Uterus (tissue), 2 donors: ENCODE data around the gene ZNF22.

Source experiments
- CTCF ChIP-seq, 4 experiments: fragments of 200-600 bp in 2 of 4; fragments of 450-650 bp in 2 of 4; sonication (generic) in 2 of 4; IDR thresholded peaks; one replicate each; pipeline ENCODE4 v1.5.1; 2016 to 2019; ENCODE audit warnings: antibody characterized with exemption in 4 of 4, mild to moderate bottlenecking in 2 of 4, moderate library complexity in 1 of 4
- POLR2A ChIP-seq, 2 donors: fragments of 450-650 bp; IDR thresholded peaks; one replicate each; pipeline ENCODE4 v1.6.1; 2016; ENCODE audit warnings: antibody characterized with exemption in 2 of 2, mild to moderate bottlenecking in 1 of 2, moderate library complexity in 1 of 2

GRCh38 chr10:44971935-44972757 lies 28.6 kb upstream of the ZNF22 start:
- TF ChIP-seq CTCF (IDR thresholded peaks at IDR 0.05) (no peak), POLR2A (IDR thresholded peaks at IDR 0.05) (no peak)
